ENCODE results near the gene ANAPC13.

Gene ANAPC13

DNA sequence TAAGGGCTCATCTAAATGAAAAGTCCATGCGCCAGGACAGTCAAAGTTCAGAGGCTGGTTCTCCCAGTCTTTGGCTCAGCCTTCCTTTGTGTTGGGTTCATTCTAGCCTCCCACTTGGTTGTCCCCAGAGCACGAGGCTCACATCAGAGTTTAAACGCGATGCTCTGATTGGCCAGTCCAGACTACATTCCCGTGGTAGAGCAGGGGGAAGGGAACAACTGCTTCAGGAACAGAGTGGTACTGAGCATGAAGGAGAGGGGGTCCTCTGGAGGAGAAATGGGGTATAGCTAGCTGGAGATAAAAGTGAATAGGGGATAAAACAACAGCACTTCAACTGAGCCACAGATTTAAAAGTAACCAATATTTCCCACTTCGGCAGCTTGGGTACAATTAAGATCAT is 32.2 kb downstream of the ANAPC13 start:
- CTCF ChIA-PET, result interaction anchor here (0.9 to 2.3 kb wide), 4 partner anchors 8 to 20 kb away, joined by 3 to 6 read pairs (median 3); no protein-coding TSS in a partner anchor
- DNase-seq (ENCODE audit: extremely low spot score), result no peak
- TF ChIP-seq, protein P1, sequence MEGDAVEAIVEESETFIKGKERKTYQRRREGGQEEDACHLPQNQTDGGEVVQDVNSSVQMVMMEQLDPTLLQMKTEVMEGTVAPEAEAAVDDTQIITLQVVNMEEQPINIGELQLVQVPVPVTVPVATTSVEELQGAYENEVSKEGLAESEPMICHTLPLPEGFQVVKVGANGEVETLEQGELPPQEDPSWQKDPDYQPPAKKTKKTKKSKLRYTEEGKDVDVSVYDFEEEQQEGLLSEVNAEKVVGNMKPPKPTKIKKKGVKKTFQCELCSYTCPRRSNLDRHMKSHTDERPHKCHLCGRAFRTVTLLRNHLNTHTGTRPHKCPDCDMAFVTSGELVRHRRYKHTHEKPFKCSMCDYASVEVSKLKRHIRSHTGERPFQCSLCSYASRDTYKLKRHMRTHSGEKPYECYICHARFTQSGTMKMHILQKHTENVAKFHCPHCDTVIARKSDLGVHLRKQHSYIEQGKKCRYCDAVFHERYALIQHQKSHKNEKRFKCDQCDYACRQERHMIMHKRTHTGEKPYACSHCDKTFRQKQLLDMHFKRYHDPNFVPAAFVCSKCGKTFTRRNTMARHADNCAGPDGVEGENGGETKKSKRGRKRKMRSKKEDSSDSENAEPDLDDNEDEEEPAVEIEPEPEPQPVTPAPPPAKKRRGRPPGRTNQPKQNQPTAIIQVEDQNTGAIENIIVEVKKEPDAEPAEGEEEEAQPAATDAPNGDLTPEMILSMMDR (IDR thresholded peaks at IDR 0.05; ENCODE audit: control extremely low read depth, extremely low read depth, low read depth, missing control alignments), result no peak
- POLR2A ChIA-PET, result no interaction called here

DNA sequence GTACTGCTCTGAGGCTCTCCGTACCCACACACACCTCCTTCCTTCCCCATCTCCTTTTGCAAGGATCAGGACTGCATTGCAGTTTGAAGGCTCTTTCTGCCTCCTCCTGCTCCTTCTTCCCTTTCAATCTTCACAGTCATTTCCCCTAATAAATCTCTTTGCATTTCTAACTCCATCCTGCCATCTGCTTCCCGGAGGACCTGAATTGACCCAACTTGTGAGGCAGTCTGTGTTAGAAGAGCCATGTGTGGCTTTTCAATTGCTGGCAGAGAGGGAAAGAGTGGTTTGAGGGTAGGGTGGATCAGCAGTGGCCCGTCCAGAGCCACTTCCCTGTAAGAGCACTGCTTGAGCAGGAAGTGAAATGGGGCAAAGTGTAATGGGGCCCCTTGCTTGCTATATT is 35.8 kb downstream of the ANAPC13 start:
- ChIA-PET POLR2A (interaction anchor here (0.6 kb wide), 1 partner anchor 78 kb away, joined by 4 read pairs; no protein-coding TSS in a partner anchor), CTCF (interaction anchor here (1.1 to 1.6 kb wide), 2 partner anchors 10 to 24 kb away, joined by 3 to 4 read pairs; no protein-coding TSS in a partner anchor)
- TF ChIP-seq, protein P1 (IDR thresholded peaks at IDR 0.05; ENCODE audit: control extremely low read depth, extremely low read depth, low read depth, missing control alignments), result no peak
- DNase-seq (ENCODE audit: extremely low spot score), result no peak

DNA sequence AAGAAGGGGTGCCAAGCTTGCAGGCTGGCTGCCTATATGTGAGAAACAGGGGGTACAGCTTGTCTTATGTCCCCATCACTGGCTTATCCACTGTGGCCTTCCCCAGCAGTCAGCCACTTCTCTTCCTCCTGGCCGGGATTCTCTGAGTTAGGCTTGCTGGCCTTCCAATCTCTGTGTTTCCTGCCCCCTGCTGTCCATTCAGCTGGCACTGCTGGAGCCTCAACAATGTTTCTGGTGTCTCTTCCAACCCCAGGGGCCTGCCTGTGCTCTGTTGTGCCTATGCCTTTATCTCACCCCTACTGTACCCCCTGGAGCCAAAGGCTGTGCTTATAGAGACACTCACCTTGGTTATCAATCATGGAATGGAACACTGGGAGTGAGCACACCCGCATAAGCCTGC is 36.5 kb downstream of the ANAPC13 start:
- no peak for DNase-seq (ENCODE audit: extremely low spot score)
- TF ChIP-seq, protein P1 (IDR thresholded peaks at IDR 0.05; ENCODE audit: control extremely low read depth, extremely low read depth, low read depth, missing control alignments), result peak; percentile 20
- ChIA-PET POLR2A (interaction anchor here (0.6 kb wide), 1 partner anchor 77 kb away, joined by 4 read pairs; no protein-coding TSS in a partner anchor), CTCF (interaction anchor here (0.9 to 1.6 kb wide), 4 partner anchors 11 to 142 kb away, joined by 3 to 4 read pairs (median 3); no protein-coding TSS in a partner anchor)

GRCh38 chr3:134448664-134449063 is 37.1 kb downstream of the ANAPC13 start:
- DNase-seq (ENCODE audit: extremely low spot score), result no peak
- ChIA-PET POLR2A (no interaction called here), CTCF (interaction anchor here (0.9 to 1.6 kb wide), 3 partner anchors 19 to 141 kb away, joined by 3 to 4 read pairs (median 3); no protein-coding TSS in a partner anchor)
- TF ChIP-seq, protein P1 (IDR thresholded peaks at IDR 0.05; ENCODE audit: control extremely low read depth, extremely low read depth, low read depth, missing control alignments), result no peak

DNA sequence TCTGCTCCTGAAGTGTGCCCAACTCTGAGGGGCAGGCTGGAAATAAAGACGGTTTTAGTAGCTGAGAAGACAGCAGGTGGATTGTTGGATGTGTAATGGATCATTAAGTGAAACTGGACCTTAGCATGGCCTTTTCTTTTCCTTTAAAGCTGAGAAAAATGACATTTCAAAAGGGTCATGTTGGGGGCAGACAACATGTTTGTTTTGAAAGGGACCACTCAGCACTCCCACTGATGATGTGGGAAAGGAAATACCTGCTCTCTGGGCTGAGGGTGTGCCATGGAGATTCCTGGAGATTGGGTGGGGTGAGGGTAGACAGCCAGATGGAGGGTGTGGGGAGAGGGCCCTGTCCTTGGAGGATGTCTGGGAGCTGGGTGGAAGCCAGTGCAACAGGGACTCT is 38.4 kb downstream of the ANAPC13 start:
- TF ChIP-seq, protein P1 (IDR thresholded peaks at IDR 0.05; ENCODE audit: control extremely low read depth, extremely low read depth, low read depth, missing control alignments), result no peak
- no peak for DNase-seq (ENCODE audit: extremely low spot score)
- POLR2A ChIA-PET, result no interaction called here
- CTCF ChIA-PET, result interaction anchor here (1.1 kb wide), 1 partner anchor 13 kb away, joined by 3 read pairs; no protein-coding TSS in a partner anchor

GRCh38 chr3:134446800-134447199 is 39.0 kb downstream of the ANAPC13 start:
- POLR2A ChIA-PET, result no interaction called here
- TF ChIP-seq, protein P1 (IDR thresholded peaks at IDR 0.05; ENCODE audit: control extremely low read depth, extremely low read depth, low read depth, missing control alignments), result no peak
- DNase-seq (ENCODE audit: extremely low spot score), result no peak
- CTCF ChIA-PET, result interaction anchor here (1.3 to 1.9 kb wide), 3 partner anchors 20 to 234 kb away, joined by 3 to 5 read pairs (median 3); no protein-coding TSS in a partner anchor
